Measurements from ENCODE around the gene DDIT4.
A peak's percentile ranks its signal among the peaks of the same experiment; 100 is the strongest.

The DDIT4 gene

DNA sequence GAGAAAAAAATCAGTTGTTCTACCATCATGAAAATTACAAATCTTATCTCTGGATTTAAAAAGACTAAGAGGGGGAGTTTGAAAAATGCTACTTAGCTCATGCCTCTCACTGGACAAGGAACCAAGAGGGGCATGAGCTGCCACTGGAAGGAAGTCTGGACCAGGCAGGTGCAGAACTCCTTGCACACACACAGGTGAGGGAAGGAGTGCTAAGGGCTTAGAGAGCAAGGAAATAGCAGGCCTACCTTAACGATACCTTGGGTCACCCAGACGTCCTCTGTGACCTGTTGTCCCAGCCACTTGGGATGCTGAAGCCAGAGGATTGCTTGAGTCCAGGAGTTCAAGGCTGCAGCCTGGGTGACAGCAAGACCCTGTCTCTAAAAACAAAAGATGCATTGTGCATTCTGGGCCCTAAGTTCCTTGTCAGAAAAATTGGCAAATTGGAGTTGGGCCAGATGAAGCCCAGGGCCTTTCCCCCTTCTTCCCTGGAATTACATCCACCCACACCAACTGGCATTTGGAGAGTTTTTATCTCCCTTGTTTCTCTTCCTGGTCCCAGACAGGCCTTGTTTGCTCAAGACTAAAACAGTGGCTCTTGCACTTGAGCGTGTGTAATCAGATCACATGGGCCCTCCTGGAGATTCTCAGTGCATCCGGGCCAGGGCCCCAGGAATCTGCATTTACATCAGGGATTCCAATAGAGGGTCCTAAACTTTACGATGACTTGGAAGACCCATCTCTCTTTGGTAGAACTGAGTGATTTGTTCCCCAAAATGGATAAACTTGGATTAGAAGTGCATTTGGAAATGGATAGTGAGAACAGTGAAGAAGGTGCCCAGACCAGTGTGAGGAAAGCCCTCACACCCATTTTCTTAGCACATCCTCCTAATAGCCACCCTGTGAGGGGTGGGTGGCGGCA lies 3.0 kb downstream of the DDIT4 start:
- Histone ChIP-seq H3K9me3 (replicated peaks in 1 of 2; ENCODE audit: control insufficient read depth in 2 of 2, insufficient read depth in 1 of 2, low read depth in 1 of 2, low read length in 2 of 2) (no peaks in the 10 kb centered on the region), H3K27me3 (ENCODE audit: control insufficient read depth in 3 of 3, insufficient read depth in 3 of 3, low read depth in 1 of 3, low read length in 3 of 3) (no peaks in the 10 kb centered on the region), H2BK12ac (ENCODE audit: low read length) (no peak overlapping the region), H3K18ac (ENCODE audit: low read length) (no peak overlapping the region), H3K79me1 (ENCODE audit: low read depth, low read length) (peaks cover 11% of the 10 kb centered on the region), H4K8ac (ENCODE audit: low read depth, low read length) (no peak overlapping the region), H2BK120ac (ENCODE audit: low read depth, low read length) (no peak overlapping the region), H3K9ac (ENCODE audit: low read depth, low read length, poor library complexity) (no peak overlapping the region), H3K4me2 (ENCODE audit: insufficient read depth, low read length, poor library complexity, severe bottlenecking) (no peak overlapping the region), H3K4me1 (ENCODE audit: control insufficient read depth in 2 of 2, insufficient read depth in 1 of 2, low read depth in 1 of 2, low read length in 2 of 2) (peaks cover 19 to 34% of the 10 kb centered on the region in 2 donors), H3K14ac (ENCODE audit: low read length) (no peak overlapping the region), H4K91ac (ENCODE audit: low read depth, low read length, poor library complexity) (no peak overlapping the region), H3K27ac (replicated peaks; ENCODE audit: low read length) (no peak overlapping the region), H3K4me3 (ENCODE audit: low read length in 2 of 2) (peak overlapping the region in 1 of 2 donors; percentile 93), H2BK5ac (ENCODE audit: low read length) (no peak overlapping the region), H3K4ac (ENCODE audit: low read length) (no peak overlapping the region), H2BK15ac (ENCODE audit: low read length) (no peak overlapping the region), H3K23ac (ENCODE audit: low read depth, low read length, poor library complexity) (peak overlapping the region; percentile 2), H2AK5ac (ENCODE audit: low read depth, low read length) (no peak overlapping the region), H3K36me3 (replicated peaks in 1 of 2; ENCODE audit: control insufficient read depth in 2 of 2, insufficient read depth in 2 of 2, low read length in 2 of 2) (peaks cover 15 to 22% of the 10 kb centered on the region in 2 donors), H2AFZ (ENCODE audit: low read length) (no peak overlapping the region)
- no peak for DNase-seq (ENCODE audit: low spot score)
- WGBS, 2 donors (ENCODE audit: extremely low coverage in 2 of 2, insufficient read length in 2 of 2, insufficient replicate concordance in 1 of 2) = no CpG with 5 or more reads among the region's 6 CpGs

DNA sequence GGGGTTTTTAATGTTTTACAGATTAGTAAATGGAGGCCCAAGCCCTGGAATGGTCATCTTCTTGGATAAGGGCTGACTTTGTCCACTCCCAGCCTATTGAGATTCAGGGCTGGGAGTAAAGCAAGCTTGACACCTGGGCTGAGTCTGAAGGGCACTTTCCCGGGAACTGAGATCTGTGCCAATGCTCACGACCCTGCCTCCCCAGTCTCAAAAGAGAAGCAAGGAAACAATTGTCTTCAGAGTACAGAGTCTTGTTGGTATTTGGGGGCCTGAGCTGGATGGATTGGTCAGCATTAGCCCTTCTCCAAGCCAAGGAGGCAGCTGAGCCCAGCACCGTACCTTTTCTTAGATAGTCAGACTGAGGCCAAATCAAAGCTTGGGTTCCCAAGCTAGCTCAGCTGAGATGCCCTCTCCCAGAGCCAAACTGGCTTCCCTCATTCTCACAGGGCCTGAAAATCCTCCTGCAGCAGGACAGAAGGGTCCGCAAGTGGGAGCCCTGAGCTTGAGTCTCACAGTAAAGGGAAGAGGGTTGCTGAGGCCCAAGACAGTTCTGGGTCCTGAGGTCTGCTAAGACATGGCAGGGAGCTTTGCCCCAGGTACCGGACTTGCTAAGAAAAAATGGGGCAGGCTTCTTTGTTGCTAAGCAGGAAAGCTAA lies 3.7 kb downstream of the DDIT4 start:
- no peak overlapping the region for H3K27ac ChIP-seq (replicated peaks; ENCODE audit: low read length)
- H3K14ac ChIP-seq (ENCODE audit: low read length) = no peak overlapping the region
- no peak overlapping the region for H4K8ac ChIP-seq (ENCODE audit: low read depth, low read length)
- H2BK15ac ChIP-seq (ENCODE audit: low read length) = no peak overlapping the region
- H4K91ac ChIP-seq (ENCODE audit: low read depth, low read length, poor library complexity) = no peak overlapping the region
- H3K4ac ChIP-seq (ENCODE audit: low read length) = no peak overlapping the region
- H2AFZ ChIP-seq (ENCODE audit: low read length) = no peak overlapping the region
- H3K4me2 ChIP-seq (ENCODE audit: insufficient read depth, low read length, poor library complexity, severe bottlenecking) = no peak overlapping the region
- no peak for DNase-seq (ENCODE audit: low spot score)
- no peaks in the 10 kb centered on the region for H3K27me3 ChIP-seq (ENCODE audit: control insufficient read depth in 3 of 3, insufficient read depth in 3 of 3, low read depth in 1 of 3, low read length in 3 of 3)
- peaks cover 11% of the 10 kb centered on the region for H3K79me1 ChIP-seq (ENCODE audit: low read depth, low read length)
- no peak overlapping the region for H3K9ac ChIP-seq (ENCODE audit: low read depth, low read length, poor library complexity)
- no peak overlapping the region for H2BK120ac ChIP-seq (ENCODE audit: low read depth, low read length)
- no peak overlapping the region for H3K18ac ChIP-seq (ENCODE audit: low read length)
- no peak overlapping the region for H2AK5ac ChIP-seq (ENCODE audit: low read depth, low read length)
- peaks cover 15 to 22% of the 10 kb centered on the region in 2 donors for H3K36me3 ChIP-seq (replicated peaks in 1 of 2; ENCODE audit: control insufficient read depth in 2 of 2, insufficient read depth in 2 of 2, low read length in 2 of 2)
- no peaks in the 10 kb centered on the region for H3K9me3 ChIP-seq (replicated peaks in 1 of 2; ENCODE audit: control insufficient read depth in 2 of 2, insufficient read depth in 1 of 2, low read depth in 1 of 2, low read length in 2 of 2)
- WGBS, 2 donors (ENCODE audit: extremely low coverage in 2 of 2, insufficient read length in 2 of 2, insufficient replicate concordance in 1 of 2) = no CpG with 5 or more reads among the region's 5 CpGs
- H3K23ac ChIP-seq (ENCODE audit: low read depth, low read length, poor library complexity) = no peak overlapping the region
- H3K4me3 ChIP-seq (ENCODE audit: low read length in 2 of 2) = no peak overlapping the region
- H3K4me1 ChIP-seq (ENCODE audit: control insufficient read depth in 2 of 2, insufficient read depth in 1 of 2, low read depth in 1 of 2, low read length in 2 of 2) = peaks cover 18 to 28% of the 10 kb centered on the region in 2 donors
- H2BK12ac ChIP-seq (ENCODE audit: low read length) = no peak overlapping the region
- no peak overlapping the region for H2BK5ac ChIP-seq (ENCODE audit: low read length)

DNA sequence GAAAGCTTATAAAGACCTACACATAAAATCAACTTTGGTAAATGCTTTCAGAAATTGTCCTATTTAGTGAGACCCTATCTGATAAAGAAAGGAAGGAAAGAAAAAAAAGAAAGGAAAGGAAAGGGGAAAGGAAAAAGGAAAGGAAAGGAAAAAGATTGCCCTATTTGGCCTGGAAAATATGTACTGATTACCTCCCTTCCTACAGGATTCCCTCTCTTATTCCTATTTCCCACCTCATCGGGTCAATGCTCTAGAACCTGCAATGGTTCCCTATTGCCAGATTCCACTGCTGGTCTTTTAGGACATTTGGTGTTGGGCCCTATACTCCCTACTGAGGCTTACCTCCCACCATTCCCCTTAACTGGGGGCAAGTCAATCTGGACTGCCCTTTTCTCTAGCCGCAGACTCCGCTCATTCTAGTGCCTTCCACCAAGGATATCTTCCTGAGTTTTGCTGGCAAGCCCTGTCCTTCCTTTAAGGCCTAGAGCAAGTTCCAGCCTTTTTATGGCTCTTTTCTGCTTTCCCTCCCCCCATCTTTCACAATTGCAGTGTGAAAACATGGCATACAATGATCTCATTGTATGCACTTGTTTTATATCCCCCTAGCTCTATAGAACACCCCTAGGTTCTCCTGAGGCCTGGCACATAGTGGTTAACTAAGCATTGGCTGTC lies 4.4 kb downstream of the DDIT4 start:
- Histone ChIP-seq H3K4me2 (ENCODE audit: insufficient read depth, low read length, poor library complexity, severe bottlenecking) (no peak overlapping the region), H3K23ac (ENCODE audit: low read depth, low read length, poor library complexity) (no peak overlapping the region), H2BK120ac (ENCODE audit: low read depth, low read length) (no peak overlapping the region), H3K4me1 (ENCODE audit: control insufficient read depth in 2 of 2, insufficient read depth in 1 of 2, low read depth in 1 of 2, low read length in 2 of 2) (peaks cover 15 to 26% of the 10 kb centered on the region in 2 donors), H3K27me3 (ENCODE audit: control insufficient read depth in 3 of 3, insufficient read depth in 3 of 3, low read depth in 1 of 3, low read length in 3 of 3) (no peaks in the 10 kb centered on the region), H3K4me3 (ENCODE audit: low read length in 2 of 2) (no peak overlapping the region), H2AFZ (ENCODE audit: low read length) (peak overlapping the region; percentile 37), H3K14ac (ENCODE audit: low read length) (no peak overlapping the region), H2BK12ac (ENCODE audit: low read length) (no peak overlapping the region), H3K36me3 (replicated peaks in 1 of 2; ENCODE audit: control insufficient read depth in 2 of 2, insufficient read depth in 2 of 2, low read length in 2 of 2) (peaks cover 15 to 22% of the 10 kb centered on the region in 2 donors), H3K27ac (replicated peaks; ENCODE audit: low read length) (no peak overlapping the region), H2BK5ac (ENCODE audit: low read length) (no peak overlapping the region), H3K18ac (ENCODE audit: low read length) (no peak overlapping the region), H3K9me3 (replicated peaks in 1 of 2; ENCODE audit: control insufficient read depth in 2 of 2, insufficient read depth in 1 of 2, low read depth in 1 of 2, low read length in 2 of 2) (no peaks in the 10 kb centered on the region), H3K4ac (ENCODE audit: low read length) (no peak overlapping the region), H3K9ac (ENCODE audit: low read depth, low read length, poor library complexity) (no peak overlapping the region), H4K91ac (ENCODE audit: low read depth, low read length, poor library complexity) (no peak overlapping the region), H2BK15ac (ENCODE audit: low read length) (no peak overlapping the region), H2AK5ac (ENCODE audit: low read depth, low read length) (no peak overlapping the region), H4K8ac (ENCODE audit: low read depth, low read length) (no peak overlapping the region), H3K79me1 (ENCODE audit: low read depth, low read length) (peaks cover 11% of the 10 kb centered on the region)
- DNase-seq (ENCODE audit: low spot score) = no peak
- no CpG with 5 or more reads among the region's 3 CpGs for WGBS, 2 donors (ENCODE audit: extremely low coverage in 2 of 2, insufficient read length in 2 of 2, insufficient replicate concordance in 1 of 2)

Measured in neuronal stem cell (in vitro differentiated cells).